NK-92 (cell line): ENCODE measurements around the gene RAB44.

Experiments used
- DNase-seq: peaks from one replicate; lab custom pipeline; 2025; ENCODE audit not compliant: unreplicated experiment; lab: John Stamatoyannopoulos, UW

The RAB44 gene

GRCh38 chr6:36730424-36731380, 33.1 kb downstream of the RAB44 start:
- no peak for DNase-seq

GRCh38 chr6:36731622-36732310, 34.1 kb downstream of the RAB44 start:
- no peak for DNase-seq

- no peak for DNase-seq
Measured at GRCh38 chr6:36733300-36733699, 35.7 kb downstream of the RAB44 start.

- DNase-seq = no peak
Measured at GRCh38 chr6:36734486-36735060, 36.9 kb downstream of the RAB44 start.

GRCh38 chr6:36735110-36736071, 37.8 kb downstream of the RAB44 start:
- DNase-seq = no peak

GRCh38 chr6:36737043-36737785, 39.6 kb downstream of the RAB44 start:
- DNase-seq = no peak

- DNase-seq = no peak
Measured at GRCh38 chr6:36738108-36738507, 40.5 kb downstream of the RAB44 start.

GRCh38 chr6:36739947-36740817, 42.6 kb downstream of the RAB44 start:
- DNase-seq = no peak

GRCh38 chr6:36740818-36741179, 43.2 kb downstream of the RAB44 start:
- no peak for DNase-seq

GRCh38 chr6:36742146-36742545, 44.5 kb downstream of the RAB44 start:
- no peak for DNase-seq

- no peak for DNase-seq
Measured at GRCh38 chr6:36743032-36743431, 45.4 kb downstream of the RAB44 start.

- no peak for DNase-seq
Measured at GRCh38 chr6:36743538-36744303, 46.1 kb downstream of the RAB44 start.

- no peak for DNase-seq
Measured at GRCh38 chr6:36744304-36744673, 46.7 kb downstream of the RAB44 start.

GRCh38 chr6:36745283-36745682, 47.7 kb downstream of the RAB44 start:
- DNase-seq = no peak

GRCh38 chr6:36745836-36746235, 48.2 kb downstream of the RAB44 start:
- no peak for DNase-seq

- no peak for DNase-seq
Measured at GRCh38 chr6:36746251-36746650, 48.6 kb downstream of the RAB44 start.

GRCh38 chr6:36749829-36750489, 52.3 kb downstream of the RAB44 start:
- no peak for DNase-seq

- no peak for DNase-seq
Measured at GRCh38 chr6:36751091-36751490, 53.5 kb downstream of the RAB44 start.
